Mesangial cell (primary cell): ENCODE results near the gene AWAT2. TPM values are rescaled to one million over a fixed set of nuclear protein-coding genes. Genes with fewer than 3 reads are reported as not detected.

Experiments
- total RNA-seq: library from RNA; depleted of rRNA; stranded (reverse); fragments of >200 nt; gene quantifications from 2 replicates; pipeline ENCODE4 v1.2.3, GENCODE V29; 2015

Gene AWAT2
- not detected in 2 replicates for total RNA-seq

GRCh38 chrX:70049925-70050324 lies at the start of gene AWAT2:
TSS of gene AWAT2 (minus strand) at chrX:70049938. CDS start at chrX:70049932, 6 bp downstream.

GRCh38 chrX:70062076-70062475 lies 12.3 kb upstream of the AWAT2 start, which contains the start of gene OTUD6A:
TSS of gene OTUD6A (plus strand) at chrX:70062457. CDS start at chrX:70062525, 68 bp downstream.

Other genes starting within 250 kb of the AWAT2 start
- gene OTUD6A, start 12.5 kb upstream of the AWAT2 start, total RNA-seq, result not detected in 2 replicates
- gene IGBP1, start 83.5 kb upstream of the AWAT2 start, total RNA-seq, result 29.0 and 61.9 TPM in 2 replicates
- gene DGAT2L6, start 127.5 kb upstream of the AWAT2 start, total RNA-seq, result not detected in 2 replicates
- gene AWAT1, start 184.7 kb upstream of the AWAT2 start, total RNA-seq, result not detected in 2 replicates
- gene P2RY4, start 210.3 kb upstream of the AWAT2 start, total RNA-seq, result 0.13 TPM in 1 of 2 replicates, not detected in the other
- gene ARR3, start 218.4 kb upstream of the AWAT2 start, total RNA-seq, result not detected in 2 replicates
- not detected in 2 replicates for gene RAB41, start 232.2 kb upstream of the AWAT2 start, total RNA-seq
- gene PDZD11, start 240.0 kb upstream of the AWAT2 start, total RNA-seq, result 52.2 and 58.7 TPM in 2 replicates
- gene KIF4A, start 240.2 kb upstream of the AWAT2 start, total RNA-seq, result 0.76 and 23.8 TPM in 2 replicates